ENCODE data around the gene SYT12. TPM values are rescaled to one million over a fixed set of nuclear protein-coding genes. Genes with fewer than 3 reads are reported as not detected.

Gene SYT12
- total and polyA plus RNA-seq, 12 donors, result 0.67 to 55.6 (median 3.4) TPM

DNA sequence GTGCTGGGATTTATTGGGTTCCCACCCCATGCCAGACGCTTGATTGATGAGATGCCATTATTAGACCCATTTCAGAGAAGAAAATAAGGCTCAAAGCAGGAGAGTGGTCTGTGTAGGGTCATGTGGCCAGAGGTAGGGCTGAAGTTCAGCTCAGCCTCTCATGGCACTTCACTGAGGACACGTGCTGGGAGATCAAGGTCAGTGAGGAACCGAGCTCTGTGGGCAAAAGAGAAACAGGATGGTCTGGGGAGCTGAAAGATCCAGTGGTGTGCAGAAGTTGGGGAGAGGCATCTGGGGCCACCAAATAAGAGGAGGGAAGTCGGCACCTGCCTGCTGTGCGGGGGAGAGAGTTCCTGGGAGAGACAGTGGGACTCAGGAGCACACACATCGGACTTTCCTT is 53.3 kb downstream of the SYT12 start:
- WGBS, 4 donors, result 66 to 78% (median 73%) methylated on average over 6 of the region's 6 CpGs
- no peaks in the 10 kb centered on the region for H3K4me1 ChIP-seq (replicated peaks in 1 of 2)
- no peak overlapping the region for H3K27ac ChIP-seq
- no peaks in the 10 kb centered on the region for H3K36me3 ChIP-seq (replicated peaks in 1 of 2)
- H3K9me3 ChIP-seq (replicated peaks in 1 of 3), result no peaks in the 10 kb centered on the region
- intact Hi-C loops (cut with DNase I), result no loop called here
- TF ChIP-seq POLR2A (IDR thresholded peaks at IDR 0.05), result no peak
- TF ChIP-seq, protein P1, sequence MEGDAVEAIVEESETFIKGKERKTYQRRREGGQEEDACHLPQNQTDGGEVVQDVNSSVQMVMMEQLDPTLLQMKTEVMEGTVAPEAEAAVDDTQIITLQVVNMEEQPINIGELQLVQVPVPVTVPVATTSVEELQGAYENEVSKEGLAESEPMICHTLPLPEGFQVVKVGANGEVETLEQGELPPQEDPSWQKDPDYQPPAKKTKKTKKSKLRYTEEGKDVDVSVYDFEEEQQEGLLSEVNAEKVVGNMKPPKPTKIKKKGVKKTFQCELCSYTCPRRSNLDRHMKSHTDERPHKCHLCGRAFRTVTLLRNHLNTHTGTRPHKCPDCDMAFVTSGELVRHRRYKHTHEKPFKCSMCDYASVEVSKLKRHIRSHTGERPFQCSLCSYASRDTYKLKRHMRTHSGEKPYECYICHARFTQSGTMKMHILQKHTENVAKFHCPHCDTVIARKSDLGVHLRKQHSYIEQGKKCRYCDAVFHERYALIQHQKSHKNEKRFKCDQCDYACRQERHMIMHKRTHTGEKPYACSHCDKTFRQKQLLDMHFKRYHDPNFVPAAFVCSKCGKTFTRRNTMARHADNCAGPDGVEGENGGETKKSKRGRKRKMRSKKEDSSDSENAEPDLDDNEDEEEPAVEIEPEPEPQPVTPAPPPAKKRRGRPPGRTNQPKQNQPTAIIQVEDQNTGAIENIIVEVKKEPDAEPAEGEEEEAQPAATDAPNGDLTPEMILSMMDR (IDR thresholded peaks at IDR 0.05), result no peak
- H3K4me3 ChIP-seq, result no peak overlapping the region
- peak in 3 of 7 donors; percentile 45 to 62 (median 54) for DNase-seq
- H3K27me3 ChIP-seq, result no peaks in the 10 kb centered on the region

DNA sequence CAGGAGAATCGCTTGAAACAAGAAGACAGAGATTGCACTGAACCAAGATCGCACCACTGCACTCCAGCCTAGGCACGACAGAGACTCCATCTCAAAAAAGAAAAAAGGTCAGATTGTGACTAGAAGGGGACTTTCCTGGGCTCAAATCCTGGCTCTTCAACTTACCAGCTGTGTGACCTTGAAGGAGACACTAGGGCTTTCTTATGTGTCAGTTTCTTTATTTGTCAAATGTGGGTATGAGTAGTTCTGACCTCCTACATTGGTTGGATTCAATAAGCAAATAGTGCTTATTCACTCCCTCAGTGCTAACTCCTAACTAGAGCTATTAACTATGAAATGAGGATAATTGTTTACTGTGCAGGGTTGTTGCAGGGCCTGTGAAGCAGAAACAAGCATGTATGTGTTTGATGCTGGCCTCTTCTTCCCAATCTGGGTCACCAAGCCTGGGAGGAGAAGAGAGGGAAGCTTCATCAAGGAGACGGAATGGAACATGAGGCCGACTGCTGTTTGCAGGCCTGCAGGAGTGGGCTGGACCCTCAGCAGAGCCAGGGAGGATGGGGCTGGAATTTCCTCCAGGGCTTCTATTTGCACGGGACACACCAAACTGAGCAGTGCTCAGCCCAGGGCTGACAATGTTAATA is 56.3 kb downstream of the SYT12 start:
- Histone ChIP-seq H3K27ac (no peak overlapping the region), H3K4me3 (no peak overlapping the region), H3K9me3 (replicated peaks in 1 of 3) (no peaks in the 10 kb centered on the region), H3K27me3 (no peaks in the 10 kb centered on the region), H3K4me1 (replicated peaks in 1 of 2) (peaks cover 0 to 8% of the 10 kb centered on the region in 2 donors), H3K36me3 (replicated peaks in 1 of 2) (no peaks in the 10 kb centered on the region)
- no peak for DNase-seq
- no peak for TF ChIP-seq POLR2A (IDR thresholded peaks at IDR 0.05)
- TF ChIP-seq, protein P1 (IDR thresholded peaks at IDR 0.05), result no peak
- intact Hi-C loops (cut with DNase I), result no loop called here
- 83 to 86% (median 85%) methylated on average over 5 to 6 of the region's 6 CpGs for WGBS, 4 donors

DNA sequence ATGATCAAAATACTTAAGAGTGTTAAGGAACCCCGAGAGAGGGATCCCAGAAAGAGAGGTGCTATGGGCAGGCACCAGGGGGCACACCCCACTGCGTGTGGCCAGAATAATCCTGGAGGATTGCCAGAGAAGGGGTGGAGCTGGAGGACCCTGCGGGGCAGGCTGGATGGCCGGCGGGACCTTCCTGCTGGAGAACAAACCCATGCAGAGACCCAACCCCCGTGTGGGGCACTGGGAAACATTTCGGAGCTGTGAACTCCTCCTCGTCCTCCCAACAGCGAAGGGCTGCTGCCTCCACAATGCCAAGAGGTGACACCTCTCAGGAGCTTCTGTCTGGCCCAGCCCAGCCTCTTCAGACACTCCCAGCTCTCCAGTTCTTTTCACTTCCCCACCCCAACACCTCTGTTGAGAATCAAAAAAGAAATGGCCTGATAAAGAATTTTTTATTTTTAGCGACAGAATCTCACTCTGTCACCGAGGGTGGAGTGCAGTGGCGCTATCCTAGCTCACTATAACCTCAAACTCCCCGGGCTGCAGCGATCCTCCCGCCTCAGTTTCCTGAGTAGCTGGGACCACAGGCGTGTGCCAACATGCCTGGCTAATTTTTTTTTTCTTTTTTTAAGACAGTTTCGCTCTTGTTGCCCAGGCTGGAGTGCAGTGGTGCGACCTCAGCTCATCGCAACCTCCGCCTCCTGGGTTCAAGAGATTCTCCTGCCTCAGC is 59.3 kb downstream of the SYT12 start:
- Histone ChIP-seq H3K4me3 (no peak overlapping the region), H3K4me1 (replicated peaks in 1 of 2) (peaks cover 0 to 8% of the 10 kb centered on the region in 2 donors), H3K27ac (no peak overlapping the region), H3K36me3 (replicated peaks in 1 of 2) (no peaks in the 10 kb centered on the region), H3K27me3 (no peaks in the 10 kb centered on the region), H3K9me3 (replicated peaks in 1 of 3) (no peaks in the 10 kb centered on the region)
- intact Hi-C loops (cut with DNase I), result loop anchor here (10.0 kb wide), 2 partner anchors 93 to 233 kb away; no protein-coding TSS in a partner anchor
- TF ChIP-seq, protein P1 (IDR thresholded peaks at IDR 0.05), result no peak
- no peak for TF ChIP-seq POLR2A (IDR thresholded peaks at IDR 0.05)
- no peak for DNase-seq
- WGBS, 4 donors, result 46 to 61% (median 57%) methylated on average over 19 to 20 of the region's 20 CpGs

DNA sequence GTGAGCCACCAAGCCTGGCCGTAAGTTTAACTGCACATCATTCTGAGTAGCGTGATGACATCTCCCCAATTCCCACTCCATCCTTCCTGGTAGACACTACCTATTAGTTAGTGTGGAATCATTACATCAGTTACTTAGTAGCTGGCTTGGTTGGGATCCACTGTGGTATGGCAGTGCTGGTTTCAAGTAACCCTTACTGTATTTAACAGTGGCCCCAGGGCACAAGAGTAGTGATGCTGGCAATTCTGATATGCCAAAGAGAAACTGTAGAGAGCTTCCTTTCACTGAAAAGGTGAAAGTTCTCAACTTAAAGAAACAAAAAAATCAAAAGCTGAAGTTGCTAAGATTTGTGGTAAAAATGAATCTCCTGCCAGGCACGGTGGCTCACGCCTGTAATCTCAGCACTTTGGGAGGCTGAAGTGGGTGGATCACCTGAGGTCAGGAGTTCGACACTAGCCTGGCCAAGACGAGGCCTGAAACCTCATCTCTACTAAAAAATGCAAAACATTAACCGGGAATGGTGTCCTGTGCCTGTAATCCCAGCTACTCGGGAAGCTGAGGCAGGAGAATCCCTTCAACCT is 60.9 kb downstream of the SYT12 start:
- H3K27me3 ChIP-seq, result no peaks in the 10 kb centered on the region
- WGBS, 4 donors, result 91 to 94% (median 93%) methylated on average over 6 to 8 of the region's 8 CpGs
- TF ChIP-seq, protein P1 (IDR thresholded peaks at IDR 0.05), result no peak
- TF ChIP-seq POLR2A (IDR thresholded peaks at IDR 0.05), result no peak

More for the DNA sequence above, 60.9 kb downstream of the SYT12 start:
- Histone ChIP-seq H3K4me3 (no peak overlapping the region), H3K36me3 (replicated peaks in 1 of 2) (no peaks in the 10 kb centered on the region), H3K9me3 (replicated peaks in 1 of 3) (no peaks in the 10 kb centered on the region), H3K27ac (no peak overlapping the region), H3K4me1 (replicated peaks in 1 of 2) (peaks cover 0 to 8% of the 10 kb centered on the region in 2 donors)
- no peak for DNase-seq
- intact Hi-C loops (cut with DNase I), result loop anchor here (10.0 kb wide), 2 partner anchors 91 to 231 kb away; no protein-coding TSS in a partner anchor
